GM12892 (cell line): ENCODE data around the gene TNNC1.

Source experiments
- POLR2A ChIP-seq: IDR thresholded peaks from 2 replicates; pipeline ENCODE4 v1.6.1; 2011; ENCODE audit warnings: low read depth, low read length, control low read depth
- POLR2AphosphoS5 ChIP-seq: IDR thresholded peaks from 2 replicates; pipeline ENCODE4 v1.6.1; 2011; ENCODE audit warnings: low read depth, low read length, control low read depth
- TAF1 ChIP-seq: IDR thresholded peaks from 2 replicates; pipeline ENCODE4 v1.6.1; 2011; ENCODE audit warnings: low read depth, mild to moderate bottlenecking, control low read depth, low read length, borderline replicate concordance

- no peak for TF ChIP-seq POLR2AphosphoS5
- no peak for TF ChIP-seq TAF1
- no peak for TF ChIP-seq POLR2A
Measured at GRCh38 chr3:52495777-52496602, 42.1 kb upstream of the TNNC1 start.
